Stimulated activated CD4-positive, alpha-beta T cell treated with anti-CD3 and anti-CD28 coated beads, Interleukin-1b, Interleukin-23, amount 100 ng/mL, for 48 hours (primary cell): Measurements from ENCODE around the gene CCDC57.

Experiments
- DNase-seq: peaks from one replicate; pipeline ENCODE4 v3.0.0-alpha.2; 2020

Gene CCDC57

DNA sequence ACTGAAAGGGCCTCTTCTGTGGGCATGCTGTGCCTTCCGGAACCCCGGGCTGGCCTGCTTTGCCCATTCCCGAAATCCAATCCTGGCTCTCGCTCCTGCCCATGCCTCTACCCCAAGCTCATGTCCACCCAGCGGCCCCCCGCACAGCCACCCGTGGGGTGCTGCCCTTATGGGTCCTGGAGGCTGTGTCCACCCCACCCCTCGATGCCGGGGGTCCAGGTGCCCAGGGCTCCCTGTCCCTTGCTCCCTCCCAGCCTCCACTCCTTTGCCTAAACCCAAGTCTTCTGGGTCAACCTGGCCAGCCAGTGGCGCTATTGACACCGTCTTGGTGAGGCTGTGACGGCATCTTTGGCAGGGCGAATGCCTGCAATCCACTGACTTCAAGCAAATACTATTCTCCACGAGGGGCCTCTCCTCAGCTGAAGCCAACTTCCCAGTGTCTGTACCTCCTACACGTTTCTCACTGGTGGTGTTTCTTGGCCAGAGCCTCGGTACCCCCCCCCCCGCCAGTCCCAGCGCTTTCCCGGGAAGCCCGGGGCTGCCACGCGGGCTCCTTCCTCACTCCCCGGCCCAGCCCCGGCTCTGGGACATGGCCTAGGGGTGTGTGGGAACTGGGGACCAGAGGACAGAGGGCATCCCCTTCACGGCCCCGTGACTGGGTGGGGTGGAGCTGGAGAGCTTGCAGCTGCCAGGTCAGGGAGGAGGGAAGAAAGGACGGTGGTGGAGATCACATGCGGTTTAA lies 134.9 kb downstream of the CCDC57 start:
- no peak for DNase-seq

DNA sequence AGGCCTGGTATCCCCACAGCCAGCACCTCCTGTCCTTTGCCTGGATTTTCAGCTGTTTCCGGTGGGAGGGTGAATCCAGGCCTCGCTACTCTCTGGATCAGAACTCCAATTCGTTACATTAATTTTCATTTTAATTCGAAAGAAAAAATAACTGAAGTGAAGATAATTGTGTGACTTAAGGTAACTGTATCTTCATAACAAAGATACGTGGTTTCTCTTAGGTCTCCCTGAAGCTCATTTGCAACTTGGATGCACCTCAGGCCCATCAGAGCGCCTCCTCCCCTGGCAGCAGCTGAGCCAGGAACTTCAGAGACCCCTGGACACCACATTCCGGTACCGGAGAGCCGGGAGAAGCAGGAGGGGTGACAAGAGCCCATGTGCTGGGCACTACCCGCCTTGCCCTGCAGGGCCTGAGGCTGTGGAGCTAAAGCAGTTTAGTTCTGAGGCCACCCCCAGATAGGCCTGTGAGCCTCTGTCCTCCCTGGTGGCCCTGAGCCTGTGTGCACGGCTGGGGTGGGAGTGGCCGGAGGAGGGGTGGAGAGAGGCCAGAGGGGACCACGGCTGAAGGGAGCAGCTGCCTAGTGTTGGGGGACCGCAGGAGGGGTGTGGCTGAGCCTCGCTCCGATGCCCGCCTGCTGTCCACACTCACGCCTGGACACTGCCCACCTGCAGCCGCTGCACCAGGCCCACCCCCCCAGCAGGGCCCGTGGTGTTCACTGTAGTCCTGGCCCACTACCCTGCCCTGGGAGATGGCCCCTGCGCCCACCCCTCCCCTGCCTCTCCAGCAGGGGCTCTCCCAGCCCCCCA lies 135.7 kb downstream of the CCDC57 start:
- no peak for DNase-seq

DNA sequence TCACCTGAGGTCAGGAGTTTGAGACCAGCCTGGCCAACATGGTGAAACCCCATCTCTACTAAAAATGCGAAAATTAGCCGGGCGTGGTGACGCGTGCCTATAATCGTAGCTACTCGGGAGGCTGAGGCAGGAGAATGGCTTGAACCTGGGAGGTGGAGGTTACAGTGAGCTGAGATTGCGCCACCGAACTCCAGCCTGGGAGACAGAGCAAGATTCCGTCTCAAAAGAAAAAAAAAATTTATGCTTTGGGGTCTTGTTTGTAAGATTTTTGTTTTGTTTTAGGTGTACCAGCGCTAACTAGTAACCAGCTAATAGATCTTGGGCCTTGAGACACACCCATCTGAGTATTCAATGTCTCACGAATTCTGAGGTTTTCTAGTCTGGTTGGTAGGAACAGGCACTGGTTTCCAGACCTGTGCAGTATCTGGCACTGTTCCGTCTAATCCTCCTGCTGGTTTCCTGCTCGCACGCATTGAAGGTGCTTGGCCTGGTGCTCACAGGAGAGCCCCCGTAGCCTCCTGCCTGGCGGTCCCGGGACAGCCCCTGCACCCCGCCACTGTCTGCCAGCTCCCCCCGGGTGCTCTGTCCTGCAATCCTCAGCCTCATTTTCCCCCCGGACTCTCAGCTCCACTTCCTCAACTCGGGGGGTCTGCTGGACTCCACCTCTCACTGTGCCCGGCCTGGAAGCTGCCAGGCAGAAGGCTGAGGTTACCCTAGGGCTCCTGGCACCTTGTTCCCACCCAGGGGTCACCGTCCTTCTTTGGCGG lies 136.4 kb downstream of the CCDC57 start:
- DNase-seq: no peak

DNA sequence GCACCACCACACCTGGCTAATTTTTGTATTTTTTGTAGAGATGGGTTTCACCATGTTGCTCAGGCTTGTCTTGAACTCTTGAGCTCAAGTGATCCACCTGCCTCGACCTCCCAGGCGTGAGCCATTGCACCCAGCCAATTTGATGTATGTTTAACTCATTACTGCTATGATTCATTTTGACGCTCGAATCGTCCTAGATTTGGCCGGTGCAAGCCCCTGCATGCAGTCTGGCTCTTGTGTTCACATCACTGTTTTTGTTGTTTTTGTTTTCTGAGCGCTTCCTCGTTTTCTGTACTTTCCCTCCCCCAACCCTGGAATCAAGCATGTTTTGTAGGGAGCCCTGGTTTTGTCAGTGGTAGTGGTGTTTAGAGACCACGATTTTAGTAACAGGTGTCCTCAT lies 139.2 kb downstream of the CCDC57 start:
- no peak for DNase-seq

DNA sequence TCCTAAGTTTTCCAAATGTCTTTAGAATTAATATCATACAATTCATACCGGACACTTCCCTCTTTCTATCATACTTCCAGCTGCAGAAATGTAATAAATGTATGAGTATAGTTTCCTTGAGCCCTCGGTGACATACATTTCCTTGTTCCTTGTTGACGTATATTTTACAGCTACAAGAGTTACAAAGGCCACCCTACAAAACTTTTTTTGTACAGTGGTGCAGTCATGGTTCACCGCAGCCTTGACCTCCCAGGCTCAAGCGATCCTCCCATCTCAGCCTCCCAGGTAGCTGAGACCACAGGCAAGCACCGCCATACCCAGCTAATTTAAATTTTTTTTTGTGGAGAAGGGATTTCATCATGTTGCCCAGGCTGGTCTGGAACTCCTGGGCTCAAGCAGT lies 139.8 kb downstream of the CCDC57 start:
- DNase-seq: no peak

DNA sequence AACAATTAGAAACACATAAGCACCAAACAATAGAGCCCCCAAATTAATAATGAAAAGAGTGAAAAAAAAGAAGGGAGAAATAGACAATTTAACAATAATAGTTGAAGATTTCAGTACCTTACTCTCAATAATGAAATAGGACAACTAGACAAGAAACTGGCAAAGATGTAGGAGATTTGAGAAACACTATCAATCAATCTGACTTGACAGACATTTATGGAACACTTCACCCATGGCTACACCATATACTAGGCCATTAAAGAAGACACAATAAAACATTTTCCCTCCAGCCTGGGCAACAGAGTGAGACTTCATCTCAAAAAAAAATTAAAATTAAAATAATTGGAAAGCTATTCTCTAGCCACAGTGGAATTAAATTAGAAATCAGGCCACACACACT lies 142.0 kb downstream of the CCDC57 start:
- DNase-seq: no peak

DNA sequence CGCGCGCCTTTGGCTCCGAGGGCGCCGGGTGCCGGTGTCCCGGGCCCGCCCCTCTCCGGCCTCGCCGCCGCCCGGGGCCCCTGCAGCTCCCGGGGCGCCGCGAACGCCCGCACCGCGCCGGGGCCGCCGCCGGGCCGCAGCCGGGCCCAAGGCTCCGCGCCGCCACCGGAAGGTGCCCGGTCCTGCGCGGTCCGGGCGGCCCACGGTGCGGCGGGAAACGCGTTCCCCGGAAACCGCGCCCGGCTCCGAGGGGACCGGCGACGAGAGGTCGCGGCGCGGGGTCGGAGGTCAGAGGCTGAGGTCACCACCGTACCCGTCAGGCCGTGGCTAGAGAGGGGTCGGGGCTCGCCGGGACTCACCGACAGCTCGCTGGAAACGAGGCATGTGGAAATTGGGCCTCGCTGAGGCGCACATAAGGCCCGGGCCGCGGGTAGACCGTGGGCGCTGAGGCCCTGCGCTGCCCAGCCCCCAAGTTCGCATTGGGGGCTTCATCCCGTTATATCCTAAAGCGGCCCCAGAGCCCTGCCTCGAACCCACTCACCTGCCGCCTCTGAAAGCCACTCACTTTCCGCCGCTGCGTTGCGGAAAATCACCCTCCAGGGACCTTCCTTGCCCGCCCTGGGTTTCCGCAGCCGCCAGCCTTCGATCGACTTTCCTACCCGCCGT lies 146.9 kb downstream of the CCDC57 start, which contains the start of gene DUS1L:
Gene DUS1L, minus strand, starts transcription at position 167 of the 666 bp plus-strand sequence. CDS start 745 bp downstream, outside the sequence.
- DNase-seq: peak; percentile 70

DNA sequence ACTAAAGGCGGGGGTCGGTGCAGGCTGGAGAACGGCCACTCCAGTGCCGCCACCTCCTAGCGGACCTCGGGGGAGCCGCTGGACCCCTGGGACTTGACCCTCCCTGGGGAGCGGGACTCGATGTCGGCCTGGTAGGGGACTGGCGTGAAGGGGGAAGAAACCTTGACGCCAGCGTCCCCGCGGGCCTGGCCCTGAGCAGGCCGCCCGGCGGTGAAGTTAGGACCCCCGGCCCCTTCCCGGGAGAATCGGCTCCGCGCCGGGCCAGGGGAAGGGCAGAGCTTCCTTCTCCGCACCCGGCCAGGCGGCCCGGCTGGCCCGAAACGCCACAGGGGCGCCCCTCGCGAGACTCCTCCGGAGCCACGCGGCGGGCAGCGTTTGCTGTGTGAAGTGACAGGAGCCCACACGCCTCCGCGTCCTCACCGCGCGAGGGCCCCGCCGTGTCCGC lies 147.4 kb downstream of the CCDC57 start:
- no peak for DNase-seq

DNA sequence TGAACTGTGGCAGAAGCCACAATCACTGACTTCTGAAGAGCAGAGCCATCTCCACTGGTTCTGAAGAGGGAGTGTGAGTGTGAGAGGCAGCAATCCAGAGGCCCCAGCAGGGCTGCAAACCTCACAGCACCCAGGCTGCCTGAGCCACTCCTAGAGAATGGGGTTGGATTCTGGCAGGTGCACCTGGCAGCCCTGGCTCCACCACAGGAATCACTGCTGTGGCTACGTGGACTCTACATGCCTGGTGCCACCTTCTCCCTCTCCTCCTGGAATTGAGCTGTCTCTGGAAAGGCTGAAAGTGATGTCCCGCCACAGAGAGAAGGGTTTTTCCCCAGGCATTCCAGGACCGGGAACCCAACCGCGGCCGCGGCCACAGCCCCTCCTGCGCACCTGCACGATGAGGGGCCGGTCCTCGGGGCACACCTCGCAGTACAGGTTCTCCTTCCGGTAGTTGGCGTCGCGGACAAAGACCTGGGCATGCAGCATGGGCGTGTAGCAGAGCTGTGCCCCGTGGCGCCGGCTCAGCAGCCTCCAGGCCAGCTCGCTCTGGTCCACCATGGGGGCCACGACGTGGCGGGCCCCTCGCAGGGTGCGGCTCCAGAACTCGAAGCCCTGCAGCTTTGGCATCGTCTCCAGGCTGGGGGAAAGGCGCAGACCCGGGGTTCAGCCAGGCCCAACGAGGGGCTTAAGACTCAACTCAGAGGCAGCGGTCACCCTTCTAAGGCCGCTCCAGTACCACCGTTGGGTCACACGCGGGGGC lies 148.0 kb downstream of the CCDC57 start:
- DNase-seq: no peak

DNA sequence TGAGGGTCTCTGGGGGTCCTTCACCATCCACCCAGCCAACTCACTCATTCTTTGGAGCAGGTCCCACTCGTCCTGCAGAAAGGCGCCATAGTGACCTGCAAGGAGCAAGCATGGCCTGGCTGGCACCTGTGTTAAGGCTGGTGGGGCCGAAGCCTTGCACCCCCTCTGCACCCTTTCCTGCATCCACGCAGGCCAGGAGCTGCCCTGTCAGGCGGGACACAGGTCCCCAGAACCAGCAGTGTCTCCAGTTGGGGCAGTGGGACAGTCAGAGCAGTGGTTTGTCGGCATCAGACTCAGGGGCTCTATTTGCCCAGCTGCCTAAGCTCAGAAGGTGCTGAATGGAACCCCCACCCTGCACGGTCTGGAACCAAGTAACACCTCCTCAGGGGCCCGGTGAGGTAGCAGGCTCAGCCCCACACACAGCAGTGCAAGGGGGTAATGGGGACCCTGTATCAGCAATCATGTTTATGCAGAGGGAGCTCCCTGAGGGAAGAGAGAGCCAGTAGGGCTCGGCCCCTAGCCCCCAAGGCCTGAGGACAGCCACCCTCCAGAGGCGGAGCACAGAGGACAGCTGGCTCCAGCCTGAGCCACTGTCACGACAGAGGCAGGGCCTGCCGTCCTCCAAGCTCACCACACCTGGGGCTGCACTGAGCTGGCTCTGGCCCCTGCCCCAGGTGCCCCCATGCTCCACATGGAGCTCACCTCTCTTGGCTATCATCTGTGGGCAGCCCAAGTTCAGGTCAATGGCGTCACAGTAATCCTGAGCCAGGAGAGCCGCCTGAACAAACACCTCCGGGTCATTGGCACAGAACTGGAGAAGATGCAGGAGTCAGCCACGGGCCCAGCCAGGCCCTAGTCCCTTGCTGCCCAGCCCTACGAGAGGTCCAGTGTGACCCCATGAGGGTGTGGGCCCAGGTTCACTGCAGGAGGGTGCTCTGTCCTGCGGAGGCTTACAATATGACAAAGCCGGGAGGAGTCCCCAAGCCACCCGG lies 148.9 kb downstream of the CCDC57 start:
- no peak for DNase-seq

DNA sequence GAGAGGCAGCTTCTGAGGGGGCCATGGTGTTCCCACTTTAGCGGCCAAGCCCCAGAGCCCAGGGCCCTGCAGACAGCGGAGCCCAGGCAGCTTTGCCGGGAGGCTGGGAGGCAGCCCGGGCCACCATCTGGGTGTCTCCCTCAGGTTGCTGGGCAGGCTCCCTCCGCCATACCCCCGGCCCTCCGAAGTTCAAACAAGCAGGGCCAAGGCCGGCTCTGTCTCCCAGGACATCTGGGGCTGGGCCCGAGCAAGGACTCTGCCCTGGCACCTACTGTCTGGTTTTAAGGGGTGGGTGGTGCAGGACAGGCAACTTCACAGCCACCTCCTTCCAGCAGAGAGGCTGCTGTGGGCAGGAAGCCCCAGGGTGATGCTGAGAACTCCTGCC lies 149.7 kb downstream of the CCDC57 start:
- no peak for DNase-seq

DNA sequence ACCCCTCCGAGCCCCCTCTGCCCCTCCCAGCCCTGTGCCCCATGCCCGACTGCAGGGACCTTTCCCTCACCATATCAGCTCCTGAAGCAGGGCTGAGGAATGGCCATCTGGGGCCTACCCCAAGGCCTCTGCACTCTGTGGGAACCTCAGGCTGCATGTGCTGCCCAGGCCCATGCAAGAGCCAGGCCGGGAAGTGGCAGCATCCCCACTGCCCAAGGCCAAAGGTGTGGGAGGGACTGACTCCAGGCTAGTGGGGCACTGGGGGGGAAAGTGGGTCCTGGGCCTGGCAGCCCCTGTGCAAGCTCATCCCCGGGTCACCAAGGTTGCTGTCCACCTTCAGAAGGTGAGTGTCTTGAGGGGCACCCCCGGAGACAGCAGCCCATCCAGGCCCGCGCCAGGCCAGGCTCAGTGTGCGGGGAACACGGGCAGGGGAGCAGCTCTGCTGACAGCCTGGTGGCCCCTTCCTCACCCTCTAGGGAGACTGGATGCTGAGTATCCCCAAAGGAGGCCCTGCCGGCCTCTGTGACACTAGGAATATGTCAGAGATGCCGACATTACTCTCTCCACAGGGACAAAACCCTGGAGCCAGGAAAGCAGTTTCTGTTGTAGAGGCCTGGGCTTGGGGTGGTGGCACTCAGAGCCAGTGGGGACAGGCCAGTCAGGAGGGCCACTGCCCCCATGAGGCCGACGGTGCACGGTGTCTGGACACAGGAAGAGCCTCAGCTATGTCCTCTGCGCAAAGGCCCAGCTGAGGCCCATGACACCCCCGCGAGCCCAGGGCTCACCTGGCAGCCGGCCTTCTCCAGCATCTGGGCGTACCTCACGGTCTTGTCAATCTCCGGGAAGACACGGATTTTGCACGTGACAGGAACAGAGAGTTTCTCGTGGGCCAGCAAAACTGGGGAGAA lies 150.3 kb downstream of the CCDC57 start:
- DNase-seq: no peak

DNA sequence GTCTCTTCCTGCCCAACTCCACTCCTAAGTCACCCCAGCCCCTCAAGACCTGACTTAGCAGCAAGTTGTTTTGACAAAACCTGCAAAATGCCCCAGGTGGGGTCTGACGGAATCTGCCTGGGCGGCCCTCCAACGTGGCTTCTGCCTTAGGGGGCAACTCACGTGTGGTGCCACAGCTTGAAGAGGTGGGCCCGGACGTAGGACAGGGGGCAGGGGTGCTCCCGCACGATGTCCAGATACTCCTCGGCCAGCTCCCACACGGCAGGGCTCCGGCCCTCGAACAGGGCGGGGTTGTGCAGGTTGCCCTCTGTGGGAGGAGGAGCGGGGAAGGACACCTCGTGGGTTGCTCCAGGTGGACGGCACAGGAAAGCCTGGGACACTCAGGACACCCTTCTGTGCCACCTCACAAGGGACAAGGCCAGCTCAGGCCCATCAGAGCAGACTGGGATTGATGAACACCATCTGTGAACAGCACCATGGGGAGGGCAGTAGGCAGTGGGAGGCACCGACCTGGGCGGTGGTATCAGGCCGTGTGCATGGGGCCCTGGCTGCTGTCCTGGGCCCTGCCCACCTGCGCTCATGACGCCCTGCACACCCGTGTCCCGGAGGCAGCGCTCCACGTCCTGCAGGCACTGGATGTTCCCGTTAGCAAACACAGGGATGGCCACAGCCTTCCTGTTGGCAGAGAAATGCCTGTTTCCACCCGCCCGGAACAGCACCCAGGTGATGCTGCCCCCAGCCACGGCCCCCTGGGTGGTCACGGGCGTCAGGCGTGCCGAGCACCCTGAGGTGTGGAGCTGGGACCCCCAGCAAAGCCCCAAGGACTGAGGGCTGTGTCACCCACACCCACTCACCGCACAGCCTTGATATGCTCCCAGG lies 151.4 kb downstream of the CCDC57 start:
- no peak for DNase-seq

DNA sequence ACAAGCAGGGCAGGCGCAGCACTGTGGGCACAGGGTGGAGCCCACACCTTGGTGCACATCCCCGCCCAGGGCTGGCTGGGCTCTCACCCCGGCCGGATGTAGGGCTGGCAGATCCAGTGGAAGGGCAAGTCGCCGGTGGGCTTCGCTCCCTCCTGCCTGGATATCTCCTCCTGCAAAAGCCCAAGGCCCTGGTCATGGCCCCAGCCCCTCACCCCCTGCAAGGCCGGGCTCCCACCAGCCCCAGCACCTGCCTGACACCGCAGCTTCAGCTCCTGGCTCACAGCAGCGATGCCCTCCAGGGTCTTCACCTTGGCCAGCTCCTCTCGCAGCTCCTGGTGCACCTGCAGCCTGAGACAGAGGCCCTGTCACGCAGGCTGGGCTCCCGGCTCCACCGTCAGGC lies 152.0 kb downstream of the CCDC57 start:
- DNase-seq: no peak

DNA sequence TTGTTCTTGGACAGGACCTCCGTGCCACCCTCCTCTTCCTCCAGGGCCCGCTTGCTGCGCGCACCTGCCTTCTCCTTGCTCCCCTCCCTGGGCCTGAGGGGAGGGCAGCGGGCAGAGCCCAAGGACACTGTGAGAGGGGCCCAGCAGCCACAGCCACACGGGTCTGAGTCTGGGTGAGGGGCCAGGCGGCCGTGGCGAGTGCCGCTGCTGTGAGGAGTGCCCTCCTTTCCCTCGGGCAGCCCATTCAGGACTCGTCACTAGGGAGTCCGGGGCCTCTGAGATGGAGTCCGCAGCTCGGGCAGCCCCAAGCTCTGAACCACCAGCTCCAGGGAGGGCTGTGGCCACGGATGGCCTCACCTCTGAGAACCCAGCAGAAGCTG lies 152.7 kb downstream of the CCDC57 start:
- DNase-seq: no peak

DNA sequence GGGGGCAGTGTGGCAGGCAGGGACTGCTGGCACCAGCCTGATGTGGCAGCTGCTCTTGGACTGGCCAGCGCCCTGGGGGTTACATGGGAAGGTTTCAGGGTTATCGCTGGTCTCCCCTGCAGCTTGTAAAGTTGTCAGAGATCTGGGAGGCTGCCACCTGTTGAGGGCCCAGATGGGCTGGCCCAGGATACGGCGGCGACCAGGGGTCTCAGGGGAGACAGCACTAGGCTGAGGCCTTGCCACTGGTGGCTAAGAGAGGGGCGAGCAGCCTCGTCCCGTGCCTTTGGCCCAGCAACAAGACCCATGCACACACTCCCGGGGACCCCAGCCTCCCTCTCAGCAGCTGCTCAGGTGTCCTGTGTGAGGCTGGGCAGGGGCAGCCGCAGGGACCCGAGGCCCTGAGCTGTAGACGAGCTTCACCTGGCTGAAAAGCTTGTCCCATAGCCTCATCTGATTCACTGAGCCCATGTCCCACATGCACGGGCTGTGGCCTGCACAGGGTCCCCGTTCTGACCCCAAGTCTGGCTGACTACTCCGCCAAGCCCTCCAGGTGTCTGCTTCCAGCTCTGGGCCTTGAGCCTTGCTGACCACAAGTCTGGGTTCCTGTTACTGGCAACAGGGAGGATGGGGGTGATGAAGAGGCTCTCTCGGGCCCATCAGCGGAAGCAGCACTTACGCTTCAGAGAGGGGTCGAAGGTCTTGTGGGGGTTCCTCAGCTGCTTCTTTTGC lies 153.2 kb downstream of the CCDC57 start:
- no peak for DNase-seq

DNA sequence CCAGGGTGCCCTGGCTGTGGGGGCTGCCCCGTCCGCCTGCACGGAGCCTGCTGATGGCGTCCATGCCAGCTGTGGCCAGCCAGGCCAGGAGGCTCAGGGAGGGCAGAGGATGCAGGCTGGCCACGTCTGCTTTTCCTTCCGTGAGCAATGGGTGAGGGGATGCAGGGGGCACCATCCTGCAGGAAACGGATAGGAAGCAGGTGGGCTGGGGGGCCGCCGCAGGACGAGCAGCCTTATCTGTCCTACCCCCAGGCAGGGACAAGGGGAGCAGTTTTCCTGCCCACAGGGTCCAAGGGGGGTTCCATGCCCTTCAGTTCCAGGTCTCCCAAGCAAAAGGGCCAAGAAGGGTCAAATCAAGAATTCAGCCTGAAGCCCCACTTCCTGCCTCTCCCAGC lies 153.8 kb downstream of the CCDC57 start:
- no peak for DNase-seq

DNA sequence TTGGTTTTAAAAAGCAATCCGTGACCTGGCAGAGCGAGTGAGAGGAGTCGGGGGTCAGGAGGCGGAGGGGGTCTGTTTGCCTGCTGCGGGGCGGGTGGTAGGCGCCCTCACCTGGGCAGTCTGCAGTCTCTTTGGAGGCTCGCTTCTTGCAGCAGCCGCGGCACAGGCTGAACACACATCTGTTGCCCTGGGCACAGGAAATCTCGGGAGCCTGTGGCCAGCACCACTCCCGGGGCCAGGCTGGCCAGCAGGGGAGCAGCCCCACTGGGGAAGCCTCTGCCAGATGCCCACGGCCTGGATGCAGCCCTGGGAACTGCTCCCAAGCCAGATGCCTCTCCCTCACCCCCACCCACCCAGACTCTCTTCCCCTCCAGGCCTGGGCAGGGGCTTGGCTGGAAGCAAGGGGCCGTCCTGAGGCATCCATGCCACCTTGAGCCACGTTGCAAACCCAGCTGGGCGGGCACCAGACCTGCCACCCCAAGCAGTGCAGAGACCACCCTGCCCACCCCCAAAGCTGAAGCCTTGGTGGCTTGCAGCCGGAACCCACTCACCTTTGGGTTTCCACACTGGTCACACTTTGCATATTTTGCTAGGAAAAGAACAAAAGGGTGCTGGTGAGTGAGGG lies 154.3 kb downstream of the CCDC57 start:
- DNase-seq: no peak
